Activated CD4-positive, alpha-beta T cell treated with anti-CD3 and anti-CD28 coated beads for 36 hours (primary cell): Measurements from ENCODE around the gene CHDH. TPM values are rescaled to one million over a fixed set of nuclear protein-coding genes. Genes with fewer than 3 reads are reported as not detected.

Experiments
- ATAC-seq: fragments of 200-7000 bp; cut with Tn5 transposase; one replicate; pipeline ENCODE4 v1.10.0; 2021; ENCODE audit warnings: mild to moderate bottlenecking, moderate library complexity
- CTCF ChIA-PET: fragments of 350-600 bp; sonication (Branson Sonifier 250); formaldehyde crosslinking; loops from one replicate; lab custom pipeline; 2021; ENCODE audit warnings: antibody characterized with exemption; lab: Charles Lee
- POLR2A ChIA-PET: fragments of 350-600 bp; sonication (Branson Sonifier 250); formaldehyde crosslinking; loops from one replicate; lab custom pipeline; 2021; ENCODE audit warnings: antibody characterized with exemption, inconsistent platforms; lab: Charles Lee
- DNase-seq: peaks from one replicate; pipeline ENCODE4 v3.0.0-alpha.2; 2020
- H3K27ac Mint-ChIP-seq: one replicate; pipeline ENCODE4 v1.8.0; 2021; ENCODE audit warnings: mixed read lengths
- H3K27me3 Mint-ChIP-seq: one replicate; pipeline ENCODE4 v1.8.0; 2021; ENCODE audit warnings: mixed read lengths
- H3K36me3 Mint-ChIP-seq: one replicate; pipeline ENCODE4 v1.8.0; 2021; ENCODE audit warnings: low read depth, mixed read lengths
- H3K4me1 Mint-ChIP-seq: one replicate; pipeline ENCODE4 v1.8.0; 2021; ENCODE audit warnings: mixed read lengths
- H3K4me3 Mint-ChIP-seq: one replicate; pipeline ENCODE4 v1.8.0; 2021; ENCODE audit warnings: mild to moderate bottlenecking, moderate library complexity, mixed read lengths
- H3K9me3 Mint-ChIP-seq: one replicate; pipeline ENCODE4 v1.8.0; 2021; ENCODE audit warnings: low read depth, mixed read lengths
- intact Hi-C, 2 experiments: fragments of 100-400 bp; cut with DNase I in 1 of 2; cut with micrococcal nuclease in 1 of 2; formaldehyde crosslinking; loops; one replicate each; pipeline versions ENCODE4 v1.14.2 to v1.15.1; 2022 to 2024; cut with DNase I, micrococcal nuclease
- total RNA-seq, 2 experiments: library from RNA; stranded (reverse); gene quantifications; one replicate each; pipeline ENCODE4 v1.2.3, GENCODE V29; 2021

Gene CHDH
- total RNA-seq, 2 experiments from 2014 or later: 0.30 to 0.55 TPM

- ATAC-seq (peak; percentile 92), DNase-seq (peak; percentile 90)
- peaks cover 20% of the 10 kb centered on the region for H3K4me1 Mint-ChIP-seq
- intact Hi-C loops: loop anchor here (1.0 to 10.0 kb wide), 6 partner anchors 9 to 1197 kb away; partner anchors contain the start of genes SELENOK (in 2 of the 2), DCP1A (in 1 of the 2), GNL3 (in 1 of the 2) and PBRM1 (in 1 of the 2)
- H3K36me3 Mint-ChIP-seq: peaks cover 37% of the 10 kb centered on the region
- peak within 1 kb of the TSS; percentile 100 for H3K4me3 Mint-ChIP-seq
- no peaks in the 10 kb centered on the region for H3K9me3 Mint-ChIP-seq
- ChIA-PET CTCF (interaction anchor here (0.7 to 1.0 kb wide), 3 partner anchors 10 to 726 kb away, joined by 3 to 5 read pairs (median 3); partner anchors contain the start of gene SELENOK), POLR2A (interaction anchor here (1.0 kb wide), 1 partner anchor 9 kb away, joined by 5 read pairs; no protein-coding TSS in a partner anchor)
- H3K27ac Mint-ChIP-seq: peak within 1 kb of the TSS; percentile 99
- no peaks in the 10 kb centered on the region for H3K27me3 Mint-ChIP-seq
Observed at GRCh38 chr3:53881691-53882593, 35.7 kb upstream of the CHDH start, which contains the start of gene ACTR8. Gene ACTR8, minus strand, starts transcription at chr3:53882152. Its CDS starts 51 bp downstream, at chr3:53882101.

GRCh38 chr3:53880396-53881345, 34.5 kb upstream of the CHDH start:
- Mint-ChIP-seq H3K4me3 (peak overlapping the region; percentile 100), H3K27me3 (no peaks in the 10 kb centered on the region), H3K36me3 (peaks cover 39% of the 10 kb centered on the region), H3K9me3 (no peaks in the 10 kb centered on the region), H3K4me1 (peaks cover 16% of the 10 kb centered on the region), H3K27ac (peak overlapping the region; percentile 99)
- intact Hi-C loops: loop anchor here in 1 of 2 experiments (10.0 kb wide), 4 partner anchors 746 to 1196 kb away; partner anchors contain the start of genes GNL3, PBRM1, RFT1 and SFMBT1
- no peak for DNase-seq
- ChIA-PET POLR2A (interaction anchor here (1.3 kb wide), 1 partner anchor 11 kb away, joined by 3 read pairs; the partner anchor contains the start of gene SELENOK), CTCF (interaction anchor here (0.7 to 1.0 kb wide), 4 partner anchors 9 to 728 kb away, joined by 3 to 5 read pairs (median 3); partner anchors contain the start of gene SELENOK)
- no peak for ATAC-seq

- Mint-ChIP-seq H3K27me3 (no peaks in the 10 kb centered on the region), H3K4me3 (no peak overlapping the region), H3K9me3 (no peaks in the 10 kb centered on the region), H3K27ac (no peak overlapping the region), H3K36me3 (peaks cover 30% of the 10 kb centered on the region), H3K4me1 (no peaks in the 10 kb centered on the region)
- ATAC-seq (no peak), DNase-seq (no peak)
- ChIA-PET POLR2A (no interaction called here), CTCF (no interaction called here)
- intact Hi-C loops: no loop called here
Observed at GRCh38 chr3:53865732-53866499, 19.7 kb upstream of the CHDH start.

GRCh38 chr3:53863145-53863544, 16.9 kb upstream of the CHDH start:
- intact Hi-C loops: no loop called here
- peaks cover 24% of the 10 kb centered on the region for H3K36me3 Mint-ChIP-seq
- POLR2A ChIA-PET: no interaction called here

GRCh38 chr3:53862241-53862640, 16.0 kb upstream of the CHDH start:
- Mint-ChIP-seq H3K4me3 (no peak overlapping the region), H3K27me3 (no peaks in the 10 kb centered on the region), H3K4me1 (no peaks in the 10 kb centered on the region), H3K36me3 (peaks cover 24% of the 10 kb centered on the region), H3K9me3 (no peaks in the 10 kb centered on the region), H3K27ac (no peak overlapping the region)
- DNase-seq (no peak), ATAC-seq (no peak)
- ChIA-PET CTCF (no interaction called here), POLR2A (no interaction called here)
- intact Hi-C loops: no loop called here

More at GRCh38 chr3:53863145-53863544, 16.9 kb upstream of the CHDH start:
- H3K27me3 Mint-ChIP-seq: no peaks in the 10 kb centered on the region
- no peak overlapping the region for H3K27ac Mint-ChIP-seq
- CTCF ChIA-PET: no interaction called here
- DNase-seq: no peak
- H3K4me3 Mint-ChIP-seq: no peak overlapping the region
- ATAC-seq: no peak
- no peaks in the 10 kb centered on the region for H3K9me3 Mint-ChIP-seq
- no peaks in the 10 kb centered on the region for H3K4me1 Mint-ChIP-seq

GRCh38 chr3:53860196-53860595, 14.0 kb upstream of the CHDH start:
- CTCF ChIA-PET: no interaction called here
- POLR2A ChIA-PET: no interaction called here
- no peaks in the 10 kb centered on the region for H3K27me3 Mint-ChIP-seq
- no peaks in the 10 kb centered on the region for H3K9me3 Mint-ChIP-seq
- no peak overlapping the region for H3K27ac Mint-ChIP-seq
- H3K4me1 Mint-ChIP-seq: no peaks in the 10 kb centered on the region
- peaks cover 22% of the 10 kb centered on the region for H3K36me3 Mint-ChIP-seq
- ATAC-seq (no peak), DNase-seq (no peak)
- no peak overlapping the region for H3K4me3 Mint-ChIP-seq
- intact Hi-C loops: no loop called here

- DNase-seq (no peak), ATAC-seq (no peak)
- POLR2A ChIA-PET: no interaction called here
- CTCF ChIA-PET: no interaction called here
- H3K27ac Mint-ChIP-seq: no peak overlapping the region
- H3K4me3 Mint-ChIP-seq: no peak overlapping the region
- intact Hi-C loops: no loop called here
- peaks cover 14% of the 10 kb centered on the region for H3K36me3 Mint-ChIP-seq
- no peaks in the 10 kb centered on the region for H3K27me3 Mint-ChIP-seq
- no peaks in the 10 kb centered on the region for H3K9me3 Mint-ChIP-seq
- H3K4me1 Mint-ChIP-seq: no peaks in the 10 kb centered on the region
Observed at GRCh38 chr3:53859178-53859577, 13.0 kb upstream of the CHDH start.

- no peaks in the 10 kb centered on the region for H3K27me3 Mint-ChIP-seq
- no peak overlapping the region for H3K27ac Mint-ChIP-seq
- no peak overlapping the region for H3K4me3 Mint-ChIP-seq
- intact Hi-C loops: no loop called here
- ChIA-PET POLR2A (no interaction called here), CTCF (no interaction called here)
- ATAC-seq: no peak
- DNase-seq: no peak
- H3K36me3 Mint-ChIP-seq: peaks cover 11% of the 10 kb centered on the region
- no peaks in the 10 kb centered on the region for H3K4me1 Mint-ChIP-seq
- no peaks in the 10 kb centered on the region for H3K9me3 Mint-ChIP-seq
Observed at GRCh38 chr3:53858096-53858741, 12.0 kb upstream of the CHDH start.

GRCh38 chr3:53856964-53857363, 10.7 kb upstream of the CHDH start:
- intact Hi-C loops: no loop called here
- no peak for ATAC-seq
- no peaks in the 10 kb centered on the region for H3K9me3 Mint-ChIP-seq

GRCh38 chr3:53850895-53851294, 4.7 kb upstream of the CHDH start:
- ChIA-PET CTCF (no interaction called here), POLR2A (no interaction called here)
- intact Hi-C loops: no loop called here
- Mint-ChIP-seq H3K27ac (no peak overlapping the region), H3K36me3 (no peaks in the 10 kb centered on the region), H3K4me3 (no peak overlapping the region), H3K9me3 (no peaks in the 10 kb centered on the region), H3K4me1 (no peaks in the 10 kb centered on the region), H3K27me3 (peaks cover 16% of the 10 kb centered on the region)
- no peak for DNase-seq
- no peak for ATAC-seq

More at GRCh38 chr3:53856964-53857363, 10.7 kb upstream of the CHDH start:
- no peaks in the 10 kb centered on the region for H3K27me3 Mint-ChIP-seq
- CTCF ChIA-PET: no interaction called here
- H3K27ac Mint-ChIP-seq: no peak overlapping the region
- peaks cover 8% of the 10 kb centered on the region for H3K36me3 Mint-ChIP-seq
- DNase-seq: no peak
- H3K4me1 Mint-ChIP-seq: no peaks in the 10 kb centered on the region
- POLR2A ChIA-PET: no interaction called here
- H3K4me3 Mint-ChIP-seq: no peak overlapping the region
